Urothelium cell line (cell line): ENCODE data around the gene PCYT1A.
"Not testable (repeated sequence)": the region's sequence is repeated elsewhere in the genome, so short reads cannot be mapped to it uniquely, and the experiment has no call there.

Experiments
- DNase-seq: peaks from one replicate; pipeline ENCODE4 v3.0.0; 2011; ENCODE audit warnings: low spot score, mixed read lengths
- FAIRE-seq: peaks from 2 replicates; lab custom pipeline; 2011; peaks lifted over from hg19 to GRCh38; lab: Jason Lieb, UNC

Gene PCYT1A

DNA sequence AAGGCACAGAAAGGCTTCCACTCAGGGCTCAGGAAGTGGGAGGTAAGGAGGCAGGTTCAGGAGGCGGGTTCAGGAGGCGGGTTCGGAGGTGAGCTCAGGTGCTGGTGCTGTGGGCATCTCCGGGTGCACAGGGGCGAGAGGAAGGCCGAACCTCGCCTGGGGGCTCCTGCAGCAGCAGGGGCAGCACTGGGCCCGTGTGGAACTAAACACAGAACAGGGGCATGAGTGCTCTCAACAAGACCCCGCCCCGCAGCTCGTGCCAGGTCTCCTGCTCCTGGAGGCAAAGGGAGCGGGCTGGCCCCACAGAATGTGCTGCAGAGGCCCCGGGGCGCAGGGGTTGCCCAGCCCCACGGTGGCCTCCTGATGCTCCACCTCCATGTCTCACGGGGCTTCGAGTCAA, 90.0 kb downstream of the PCYT1A start:
- no peak for DNase-seq
- FAIRE-seq, result no peak

DNA sequence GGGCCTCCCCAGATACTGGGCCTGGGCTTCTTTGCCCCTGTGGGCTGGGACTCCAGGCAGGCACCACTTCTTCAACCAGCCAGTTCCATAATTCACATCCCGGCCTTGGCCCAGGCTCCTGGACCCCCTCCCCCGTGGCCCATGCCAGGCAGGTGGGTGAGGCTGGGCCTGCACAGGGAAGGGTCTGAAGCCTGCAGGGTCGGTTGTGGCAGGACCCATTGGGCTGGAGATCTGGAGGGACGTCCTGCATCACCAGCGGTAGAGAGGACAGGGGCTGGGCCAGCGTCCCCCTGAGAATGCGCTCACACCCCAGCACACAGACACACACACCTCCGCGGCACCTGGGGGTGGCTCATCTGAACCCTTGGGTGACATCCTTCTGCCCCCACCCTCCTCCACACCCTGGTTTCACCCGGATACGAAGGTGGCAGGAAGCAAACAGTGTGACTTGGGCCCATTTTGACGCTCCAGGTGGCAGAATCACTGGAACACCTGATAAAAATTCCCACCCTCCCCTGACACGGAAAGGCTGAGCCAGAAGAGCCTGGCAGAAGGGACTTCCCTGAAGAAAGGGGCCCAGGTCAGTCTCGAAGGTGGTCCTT, 91.8 kb downstream of the PCYT1A start:
- no peak for FAIRE-seq

DNA sequence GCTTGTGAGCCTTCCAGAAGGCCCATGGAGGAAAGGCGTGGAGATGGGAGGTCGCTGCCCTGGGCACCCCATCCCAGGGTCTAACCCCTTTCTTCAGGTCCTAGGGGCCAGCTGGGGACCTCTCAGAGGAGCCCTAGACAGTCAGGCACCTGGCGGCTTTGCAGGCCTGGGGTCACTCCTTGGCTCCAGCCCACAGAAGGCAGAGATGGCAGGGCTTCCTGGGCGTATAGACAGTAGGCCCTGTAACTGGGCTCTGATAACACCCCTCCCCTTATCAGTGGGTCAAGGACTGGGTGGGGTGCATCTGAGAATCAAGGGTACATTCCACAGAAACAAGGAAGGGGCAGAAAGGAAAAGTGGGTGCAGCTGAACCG, 93.0 kb downstream of the PCYT1A start:
- DNase-seq (no peak), FAIRE-seq (no peak)

More for the DNA sequence above, 91.8 kb downstream of the PCYT1A start:
- no peak for DNase-seq

DNA sequence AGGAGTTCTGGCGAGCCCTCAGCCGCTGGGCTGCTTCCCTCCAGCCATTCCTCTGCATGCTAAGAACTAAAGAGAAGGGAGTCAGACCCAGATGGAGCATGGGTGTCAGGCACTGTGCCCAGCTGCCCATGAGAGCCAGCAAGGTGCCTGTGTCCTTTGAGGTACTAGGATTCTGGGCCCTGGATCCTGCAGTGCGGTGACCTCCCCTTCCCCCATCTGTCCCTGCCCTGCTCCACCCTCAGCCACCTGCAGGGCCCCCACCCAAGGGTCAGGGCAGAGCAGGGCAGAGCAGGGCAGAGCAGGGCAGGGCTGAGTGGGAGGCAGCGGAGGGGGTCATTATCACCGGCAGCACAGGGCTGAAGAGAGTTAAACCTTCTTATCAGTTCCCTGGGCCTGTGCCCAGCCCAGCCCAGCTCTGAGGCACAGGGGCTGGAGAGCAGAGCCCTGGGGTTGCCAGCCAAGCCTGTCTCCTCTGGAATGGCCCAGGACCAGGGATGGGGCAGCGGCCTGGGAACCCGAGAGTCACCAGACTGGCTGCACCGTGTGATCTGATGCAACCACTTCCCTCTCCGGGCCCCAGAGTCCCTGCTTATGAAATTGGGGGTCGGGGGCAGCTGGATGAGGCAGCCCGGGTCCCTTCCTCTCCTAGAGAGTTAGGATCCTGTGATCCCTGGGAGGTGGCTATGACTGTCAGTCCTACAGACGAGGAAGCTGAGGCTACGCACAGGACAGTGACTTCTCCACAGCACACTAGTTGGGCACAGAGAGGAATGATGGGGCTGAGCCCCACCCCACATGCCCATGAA, 93.6 kb downstream of the PCYT1A start:
- FAIRE-seq, result no peak

DNA sequence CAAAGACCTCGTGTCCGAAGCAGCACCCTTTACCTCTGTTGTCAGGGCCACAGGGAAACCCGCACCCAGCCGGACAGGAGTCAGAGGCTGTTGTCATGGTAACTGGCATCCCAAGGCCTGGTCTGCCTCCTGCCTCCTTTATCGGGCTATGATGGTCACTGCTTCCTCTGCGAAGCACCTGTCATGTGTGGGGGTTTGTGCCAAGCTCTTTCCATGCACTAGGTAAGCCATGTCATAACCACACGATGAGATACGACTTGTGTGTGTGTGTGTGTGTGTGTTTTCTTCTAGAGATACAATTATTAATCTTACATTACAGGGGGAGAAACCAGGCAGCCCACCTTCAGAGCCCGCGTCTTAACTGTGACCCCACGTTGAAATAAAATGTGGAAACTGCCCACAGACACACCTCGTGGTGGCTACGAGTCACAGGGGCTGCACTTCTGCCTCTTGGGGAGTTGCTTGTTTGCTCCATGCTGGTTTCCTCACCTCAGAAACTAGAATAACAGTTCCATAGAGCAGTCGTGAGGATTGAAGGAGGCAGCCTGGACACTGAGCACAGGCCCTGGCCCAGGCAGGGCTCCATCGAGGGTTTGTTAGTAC, 94.3 kb downstream of the PCYT1A start:
- FAIRE-seq, result no peak

More for the DNA sequence above, 93.6 kb downstream of the PCYT1A start:
- DNase-seq, result no peak

DNA sequence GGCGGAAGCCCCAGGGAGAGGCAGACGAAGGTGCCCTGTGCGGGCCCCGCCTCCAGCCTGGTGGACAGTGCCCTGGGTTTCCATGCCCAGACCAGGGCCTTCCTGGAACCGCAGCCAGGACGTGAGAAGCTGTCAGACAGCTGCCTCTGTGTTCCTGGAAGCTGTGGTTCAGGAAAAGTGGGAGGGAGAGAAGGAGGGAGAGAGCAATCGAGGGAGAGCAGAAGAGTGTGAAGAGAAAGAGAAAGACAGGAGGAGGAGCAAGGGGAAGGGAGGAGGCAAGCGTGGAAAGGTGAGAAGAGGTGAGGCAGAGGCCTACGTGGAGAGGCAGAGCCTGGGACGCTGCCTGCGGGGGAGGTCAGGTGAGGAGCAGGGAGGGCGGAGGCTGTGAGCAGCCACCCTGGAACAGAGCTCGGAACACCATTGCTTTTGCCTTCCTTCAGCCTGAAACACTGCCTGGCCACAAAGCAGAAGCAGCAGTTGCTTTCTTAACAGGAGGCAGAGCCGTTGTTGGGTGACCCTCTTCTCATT, 94.9 kb downstream of the PCYT1A start:
- DNase-seq (no peak), FAIRE-seq (no peak)

More for the DNA sequence above, 94.3 kb downstream of the PCYT1A start:
- DNase-seq, result no peak

DNA sequence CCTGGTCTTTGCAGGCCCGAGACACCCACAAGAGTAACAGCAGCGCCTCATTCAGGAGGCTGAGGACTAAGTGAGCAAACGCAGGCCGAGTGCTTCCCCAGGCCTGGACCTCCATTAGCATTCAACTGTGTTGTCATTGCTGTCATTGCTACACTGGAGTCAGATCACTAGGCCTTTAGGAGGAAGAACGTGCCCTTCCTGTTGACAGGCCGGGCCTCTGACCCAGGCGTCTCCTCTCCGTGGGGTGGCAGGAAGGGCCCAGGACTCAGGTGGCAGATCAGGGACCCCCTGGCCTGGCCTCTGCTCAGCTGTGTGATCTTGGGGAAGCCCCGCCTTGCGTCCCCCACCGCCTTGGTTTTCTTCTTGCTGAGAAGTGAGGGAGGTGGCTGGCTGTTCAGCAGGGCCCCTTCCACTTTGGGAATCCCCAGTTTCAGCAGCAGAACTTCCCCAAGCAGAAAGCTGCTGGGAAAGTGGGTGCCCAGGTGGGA, 95.4 kb downstream of the PCYT1A start:
- FAIRE-seq, result no peak
- no peak for DNase-seq

DNA sequence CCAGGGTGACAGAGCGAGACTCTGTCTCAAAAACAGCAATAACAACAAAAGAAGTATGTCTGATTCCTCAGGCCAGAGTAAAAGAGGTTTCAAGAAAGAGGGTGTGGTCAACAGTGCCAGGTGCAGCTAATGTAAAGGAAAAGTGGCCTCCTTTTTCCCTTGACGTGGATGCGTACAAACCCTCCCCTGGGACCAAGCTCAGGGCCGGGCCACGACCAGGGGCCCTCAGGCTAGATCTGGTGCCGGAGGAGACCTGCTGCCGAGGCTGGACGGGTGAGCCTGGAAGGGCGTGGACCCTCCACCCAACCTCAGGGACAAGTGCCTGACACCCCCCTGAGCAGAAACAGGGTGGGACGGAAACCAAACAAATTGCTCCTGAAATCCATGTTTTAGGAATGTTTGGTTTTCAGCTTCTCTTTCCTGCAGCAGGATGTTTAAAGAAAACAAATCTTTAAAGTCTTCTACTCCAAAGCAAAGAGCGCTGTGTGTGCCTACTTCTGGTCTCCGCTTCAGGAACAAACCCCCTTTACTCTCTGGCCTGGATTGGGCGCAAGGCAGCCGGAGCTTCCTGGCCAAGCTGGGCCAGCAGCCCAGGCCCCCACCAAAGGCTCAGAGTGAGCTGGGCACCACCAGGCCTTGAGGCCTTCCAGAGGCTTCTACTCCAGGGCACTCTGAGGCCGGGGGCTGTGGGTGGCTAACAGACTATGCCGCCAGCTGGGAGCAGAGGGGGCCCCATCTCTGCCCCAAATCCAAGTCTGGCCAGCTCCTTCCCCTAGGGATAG, 97.8 kb downstream of the PCYT1A start:
- DNase-seq (no peak), FAIRE-seq (no peak)

DNA sequence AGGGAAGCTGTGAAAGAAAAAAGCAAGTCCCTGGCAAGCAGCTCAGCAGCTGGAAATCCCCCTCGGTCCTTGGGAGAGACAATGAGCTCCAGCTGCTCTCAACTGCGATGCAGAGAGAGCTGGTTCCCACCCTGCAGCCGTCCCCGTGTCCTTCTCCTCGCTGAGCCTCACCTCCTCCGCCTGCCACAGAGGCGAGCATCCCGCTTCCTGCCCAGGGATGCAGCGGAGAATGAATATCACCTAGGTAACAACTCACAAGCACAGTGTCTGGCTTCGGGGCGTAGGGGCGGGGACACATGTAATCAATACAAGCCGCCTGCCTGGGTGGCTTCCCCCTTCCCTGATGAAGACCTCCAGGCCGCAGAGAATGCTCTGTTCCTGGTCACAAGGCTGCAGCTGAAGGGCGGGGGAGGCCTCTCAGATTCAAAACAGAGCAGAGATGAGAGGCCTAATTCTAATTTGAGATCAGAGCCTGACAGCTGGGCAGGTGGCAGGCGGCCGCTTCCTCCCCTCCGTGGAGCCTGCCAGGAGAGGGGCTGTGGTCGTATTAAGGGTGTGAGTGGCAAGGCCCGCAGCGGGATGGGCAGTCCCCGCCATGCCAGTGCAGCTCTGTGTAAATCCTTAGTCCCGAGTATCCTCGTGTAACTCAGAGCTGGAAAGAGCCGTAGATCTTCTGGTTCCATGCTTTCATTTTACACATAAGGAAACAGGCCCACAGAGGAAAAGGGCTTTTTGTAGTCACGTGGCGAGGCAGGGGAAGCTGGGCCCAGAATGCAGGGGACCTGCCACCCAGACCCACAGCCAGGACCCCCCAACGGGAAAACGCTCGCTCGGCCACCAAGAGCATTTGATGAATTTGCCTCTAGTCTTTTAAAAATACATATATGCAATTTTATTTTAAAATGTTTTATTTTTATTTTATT, 100.6 kb downstream of the PCYT1A start:
- FAIRE-seq, result no peak
- DNase-seq, result no peak

DNA sequence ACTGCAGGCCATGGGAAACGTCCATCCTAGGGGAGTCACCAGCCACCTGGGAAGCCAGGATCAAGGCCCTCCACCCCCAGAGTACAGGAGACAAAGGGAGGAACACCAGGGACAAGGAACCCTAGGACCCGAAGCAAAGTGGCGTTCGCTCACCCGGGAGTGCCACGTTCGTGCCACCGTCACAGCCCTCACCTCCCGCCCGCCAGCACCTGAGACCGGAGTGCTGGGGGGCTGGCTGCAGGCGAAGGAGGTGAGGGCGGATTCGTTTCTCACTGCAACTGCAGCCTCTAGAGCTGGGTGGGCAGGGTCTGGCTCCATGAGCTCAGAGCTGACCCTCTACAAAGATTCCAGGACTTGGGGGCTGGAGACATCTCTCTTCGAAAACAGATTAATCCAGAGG, 102.6 kb downstream of the PCYT1A start:
- FAIRE-seq, result no peak
- no peak for DNase-seq

DNA sequence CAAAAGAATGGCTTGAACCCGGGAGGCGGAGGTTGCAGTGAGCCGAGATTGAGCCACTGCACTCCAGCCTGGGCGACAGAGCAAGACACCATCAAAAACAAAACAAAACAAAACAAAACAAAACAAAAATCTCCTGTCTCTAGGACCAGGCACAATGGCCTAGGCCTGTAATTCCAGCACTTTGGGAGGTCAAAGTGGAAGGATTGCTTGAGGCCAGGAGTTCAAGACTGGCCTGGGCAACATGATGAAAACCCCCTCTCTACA, 103.4 kb downstream of the PCYT1A start:
- DNase-seq, FAIRE-seq: not testable (repeated sequence)

DNA sequence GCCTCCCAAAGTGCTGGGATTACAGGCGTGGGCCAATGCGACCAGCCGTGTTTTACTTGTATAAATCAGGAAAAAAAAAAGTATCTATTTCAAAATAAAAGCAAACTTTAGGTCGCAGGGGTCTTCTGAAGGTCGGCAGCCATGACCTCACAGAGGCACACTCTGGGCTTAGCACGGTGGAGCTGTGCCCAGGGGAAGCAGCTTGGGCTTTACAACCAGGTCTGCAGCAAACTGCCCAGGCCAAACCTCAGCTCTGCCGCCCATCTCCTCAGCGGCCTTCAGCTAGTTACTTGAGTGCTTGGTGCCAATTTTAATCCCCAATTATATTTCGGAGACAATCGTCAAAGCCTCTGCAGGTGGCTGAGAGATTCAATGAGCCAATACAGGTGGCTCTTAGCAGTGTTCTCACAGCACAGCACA, 106.4 kb downstream of the PCYT1A start:
- no peak for DNase-seq
- FAIRE-seq, result no peak

DNA sequence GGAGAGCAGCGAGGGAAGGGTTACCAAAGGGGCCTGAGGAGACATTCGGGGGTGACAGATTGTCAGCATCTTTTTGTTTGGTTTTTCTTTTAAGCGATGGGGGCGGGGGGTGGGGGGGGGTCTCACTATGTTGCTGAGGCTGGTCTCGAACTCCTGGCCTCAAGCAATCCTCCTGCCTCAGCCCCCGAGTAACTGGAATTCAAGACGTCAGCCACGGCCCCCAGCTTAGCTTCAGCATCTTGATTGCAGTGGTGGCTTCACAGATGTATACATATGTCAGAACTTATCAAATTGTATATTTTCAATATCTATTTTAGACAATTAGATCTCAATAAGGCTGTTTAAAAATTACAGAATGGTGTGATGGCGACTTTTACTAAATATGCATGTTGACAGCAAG, 107.2 kb downstream of the PCYT1A start:
- DNase-seq (no peak), FAIRE-seq (no peak)
